Uterus (tissue), 4 donors: ENCODE measurements around the gene NCOA3. TPM values are rescaled to one million over a fixed set of nuclear protein-coding genes. Genes with fewer than 3 reads are reported as not detected.

Experiments used
- DNase-seq, 2 donors: peaks; one replicate each; pipeline ENCODE4 v3.0.0-alpha.2; 2019 to 2020
- H3K27ac ChIP-seq, 2 donors: fragments of 200-600 bp; sonication (generic); 1 replicate in 1 of 2; 2 replicates in 1 of 2; pipeline ENCODE4 v1.5.1; 2016 to 2018
- H3K27me3 ChIP-seq, 2 donors: fragments of 200-600 bp; sonication (generic); one replicate each; pipeline ENCODE4 v1.5.1; 2018 to 2019; ENCODE audit warnings: control low read depth in 1 of 2
- H3K36me3 ChIP-seq, 2 donors: fragments of 200-600 bp; sonication (generic); one replicate each; pipeline ENCODE4 v1.5.1; 2019; ENCODE audit warnings: control low read depth in 1 of 2
- H3K4me1 ChIP-seq, 2 donors: fragments of 200-600 bp; sonication (generic); one replicate each; pipeline ENCODE4 v1.5.1; 2018 to 2019; ENCODE audit warnings: control low read depth in 1 of 2
- H3K4me3 ChIP-seq, 2 donors: fragments of 200-600 bp; sonication (generic); 1 replicate in 1 of 2; 2 replicates in 1 of 2; pipeline ENCODE4 v1.5.1; 2018 to 2019; ENCODE audit warnings: mild to moderate bottlenecking in 1 of 2
- H3K9me3 ChIP-seq, 2 donors: fragments of 200-600 bp; sonication (generic); one replicate each; pipeline ENCODE4 v1.5.1; 2019; ENCODE audit warnings: control low read depth in 1 of 2
- POLR2A ChIP-seq, 2 donors: fragments of 450-650 bp; IDR thresholded peaks; one replicate each; pipeline ENCODE4 v1.6.1; 2016; ENCODE audit warnings: antibody characterized with exemption in 2 of 2, mild to moderate bottlenecking in 1 of 2, moderate library complexity in 1 of 2
- intact Hi-C: fragments of 100-400 bp; cut with DNase I; formaldehyde crosslinking; loops from one replicate; pipeline ENCODE4 v1.15.1; 2023; ENCODE audit warnings: low total_unique reads
- total RNA-seq, 4 donors: library from RNA; depleted of rRNA in 3 of 4; stranded (reverse); fragments of >200 nt in 3 of 4; gene quantifications; one replicate each; pipeline versions ENCODE4 v1.1.0 to v1.2.4, GENCODE V29; 2014 to 2023
- TF ChIP-seq, protein P1 (sequence below), 4 experiments: fragments of 200-600 bp in 2 of 4; fragments of 450-650 bp in 2 of 4; sonication (generic) in 2 of 4; IDR thresholded peaks; one replicate each; pipeline ENCODE4 v1.5.1; 2016 to 2019; ENCODE audit warnings: antibody characterized with exemption in 4 of 4, mild to moderate bottlenecking in 2 of 4, moderate library complexity in 1 of 4
- donor health status: DM: yes; HTN: yes; CAD: no.

NCOA3 gene
- total RNA-seq, 4 donors from 2014 or later = 27.9 to 59.2 (median 44.2) TPM

DNA sequence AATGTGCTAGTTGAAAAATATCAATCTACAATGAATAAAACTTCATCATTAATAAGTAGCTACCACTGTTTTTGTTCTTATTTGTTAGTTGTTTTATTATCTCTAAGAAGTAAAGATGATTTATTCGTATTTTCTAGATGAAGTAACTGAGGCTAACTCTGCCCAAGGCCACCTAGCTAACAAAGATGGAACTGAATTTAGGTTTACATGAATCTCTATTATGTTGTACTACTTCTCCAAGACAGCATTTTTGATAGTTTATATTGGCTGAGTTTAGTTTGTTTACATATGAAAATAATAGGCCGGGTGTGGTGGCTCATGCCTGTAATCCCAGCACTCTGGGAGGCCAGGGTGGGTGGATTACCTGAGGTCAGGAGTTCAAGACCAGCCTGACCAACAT is 121.5 kb downstream of the NCOA3 start:
- no peak for TF ChIP-seq POLR2A (IDR thresholded peaks at IDR 0.05)
- TF ChIP-seq, protein P1, sequence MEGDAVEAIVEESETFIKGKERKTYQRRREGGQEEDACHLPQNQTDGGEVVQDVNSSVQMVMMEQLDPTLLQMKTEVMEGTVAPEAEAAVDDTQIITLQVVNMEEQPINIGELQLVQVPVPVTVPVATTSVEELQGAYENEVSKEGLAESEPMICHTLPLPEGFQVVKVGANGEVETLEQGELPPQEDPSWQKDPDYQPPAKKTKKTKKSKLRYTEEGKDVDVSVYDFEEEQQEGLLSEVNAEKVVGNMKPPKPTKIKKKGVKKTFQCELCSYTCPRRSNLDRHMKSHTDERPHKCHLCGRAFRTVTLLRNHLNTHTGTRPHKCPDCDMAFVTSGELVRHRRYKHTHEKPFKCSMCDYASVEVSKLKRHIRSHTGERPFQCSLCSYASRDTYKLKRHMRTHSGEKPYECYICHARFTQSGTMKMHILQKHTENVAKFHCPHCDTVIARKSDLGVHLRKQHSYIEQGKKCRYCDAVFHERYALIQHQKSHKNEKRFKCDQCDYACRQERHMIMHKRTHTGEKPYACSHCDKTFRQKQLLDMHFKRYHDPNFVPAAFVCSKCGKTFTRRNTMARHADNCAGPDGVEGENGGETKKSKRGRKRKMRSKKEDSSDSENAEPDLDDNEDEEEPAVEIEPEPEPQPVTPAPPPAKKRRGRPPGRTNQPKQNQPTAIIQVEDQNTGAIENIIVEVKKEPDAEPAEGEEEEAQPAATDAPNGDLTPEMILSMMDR (IDR thresholded peaks at IDR 0.05) = no peak

DNA sequence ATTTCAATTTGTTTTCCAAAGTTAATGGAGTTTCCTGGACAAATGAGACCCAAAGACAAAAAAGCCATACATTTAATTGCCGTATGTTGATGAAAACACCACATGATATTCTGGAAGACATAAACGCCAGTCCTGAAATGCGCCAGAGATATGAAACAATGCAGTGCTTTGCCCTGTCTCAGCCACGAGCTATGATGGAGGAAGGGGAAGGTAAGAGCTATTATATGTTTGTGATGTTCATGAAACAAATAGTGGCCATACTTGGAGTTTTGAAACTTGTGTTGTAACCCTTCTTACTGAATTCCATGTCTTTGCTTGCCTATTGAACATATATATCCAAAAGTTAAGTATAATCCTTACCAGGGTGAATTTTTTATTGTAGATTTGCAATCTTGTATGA is 125.9 kb downstream of the NCOA3 start:
- Histone ChIP-seq H3K9me3 (no peaks in the 10 kb centered on the region), H3K4me1 (no peaks in the 10 kb centered on the region), H3K27me3 (no peaks in the 10 kb centered on the region), H3K27ac (no peak overlapping the region), H3K4me3 (no peak overlapping the region), H3K36me3 (no peaks in the 10 kb centered on the region)
- DNase-seq = no peak
- no peak for TF ChIP-seq POLR2A (IDR thresholded peaks at IDR 0.05)
- TF ChIP-seq, protein P1 (IDR thresholded peaks at IDR 0.05) = no peak
- intact Hi-C loops = loop anchor here (10.0 kb wide), 1 partner anchor 433 kb away; no protein-coding TSS in a partner anchor

More for the DNA sequence above, 121.5 kb downstream of the NCOA3 start:
- no peak overlapping the region for H3K4me3 ChIP-seq
- H3K36me3 ChIP-seq = no peaks in the 10 kb centered on the region
- intact Hi-C loops = loop anchor here (10.0 kb wide), 1 partner anchor 428 kb away; no protein-coding TSS in a partner anchor
- H3K9me3 ChIP-seq = no peaks in the 10 kb centered on the region
- H3K27ac ChIP-seq = no peak overlapping the region
- no peaks in the 10 kb centered on the region for H3K27me3 ChIP-seq
- no peak for DNase-seq
- no peaks in the 10 kb centered on the region for H3K4me1 ChIP-seq

DNA sequence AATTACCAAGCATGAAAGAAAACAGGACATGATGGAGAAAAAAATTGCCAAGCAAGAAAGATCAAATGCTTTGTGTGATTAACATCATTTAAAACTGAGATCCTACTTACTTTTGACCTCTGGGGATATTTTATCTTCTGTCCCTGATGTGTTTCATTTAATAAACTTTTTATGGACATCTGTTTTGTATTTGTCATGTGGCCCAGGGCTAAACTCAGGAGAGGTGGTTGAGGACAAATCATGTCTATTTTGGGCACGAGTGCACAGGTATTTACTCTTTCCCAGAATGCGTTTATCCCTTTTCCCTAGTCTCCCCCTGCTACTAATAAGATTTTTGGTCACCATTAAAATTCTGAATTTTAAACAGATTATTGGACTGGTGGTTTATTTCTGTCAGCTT is 128.2 kb downstream of the NCOA3 start:
- TF ChIP-seq, protein P1 (IDR thresholded peaks at IDR 0.05) = no peak
- TF ChIP-seq POLR2A (IDR thresholded peaks at IDR 0.05) = no peak
- intact Hi-C loops = loop anchor here (10.0 kb wide), 1 partner anchor 435 kb away; no protein-coding TSS in a partner anchor
- H3K4me1 ChIP-seq = no peaks in the 10 kb centered on the region
- no peaks in the 10 kb centered on the region for H3K36me3 ChIP-seq
- H3K27me3 ChIP-seq = no peaks in the 10 kb centered on the region
- H3K4me3 ChIP-seq = no peak overlapping the region
- H3K9me3 ChIP-seq = no peaks in the 10 kb centered on the region
- no peak overlapping the region for H3K27ac ChIP-seq
- no peak for DNase-seq

DNA sequence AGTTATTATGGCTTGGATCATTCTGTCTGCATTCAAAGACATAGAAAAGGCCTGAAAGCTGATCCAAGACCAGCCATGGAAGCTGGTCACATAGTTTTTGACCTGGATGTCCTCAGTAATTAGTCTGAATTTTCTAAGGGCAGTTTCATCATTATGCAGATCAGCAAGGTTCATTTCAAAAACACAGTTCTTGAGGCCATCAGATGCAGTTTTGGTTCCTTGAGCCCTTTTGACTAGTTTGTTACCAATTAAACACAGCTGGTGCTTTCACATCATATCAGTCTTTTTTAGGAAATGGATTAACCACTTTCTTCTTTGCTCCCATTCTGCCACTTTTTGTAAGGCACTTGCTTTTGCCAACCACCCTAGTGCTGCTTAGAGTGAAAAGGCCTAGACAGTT is 129.4 kb downstream of the NCOA3 start:
- intact Hi-C loops = no loop called here
- no peak for DNase-seq
- TF ChIP-seq, protein P1 (IDR thresholded peaks at IDR 0.05) = no peak
- no peak for TF ChIP-seq POLR2A (IDR thresholded peaks at IDR 0.05)
- Histone ChIP-seq H3K4me1 (no peaks in the 10 kb centered on the region), H3K27me3 (no peaks in the 10 kb centered on the region), H3K4me3 (no peak overlapping the region), H3K27ac (no peak overlapping the region), H3K36me3 (no peaks in the 10 kb centered on the region), H3K9me3 (no peaks in the 10 kb centered on the region)

DNA sequence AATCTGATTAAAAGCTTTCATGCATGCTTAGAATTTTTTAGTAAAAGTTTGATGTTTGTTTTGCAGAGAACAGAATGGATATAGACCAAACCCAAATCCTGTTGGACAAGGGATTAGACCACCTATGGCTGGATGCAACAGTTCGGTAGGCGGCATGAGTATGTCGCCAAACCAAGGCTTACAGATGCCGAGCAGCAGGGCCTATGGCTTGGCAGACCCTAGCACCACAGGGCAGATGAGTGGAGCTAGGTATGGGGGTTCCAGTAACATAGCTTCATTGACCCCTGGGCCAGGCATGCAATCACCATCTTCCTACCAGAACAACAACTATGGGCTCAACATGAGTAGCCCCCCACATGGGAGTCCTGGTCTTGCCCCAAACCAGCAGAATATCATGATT is 133.6 kb downstream of the NCOA3 start:
- DNase-seq = no peak
- Histone ChIP-seq H3K4me3 (no peak overlapping the region), H3K27me3 (no peaks in the 10 kb centered on the region), H3K36me3 (no peaks in the 10 kb centered on the region), H3K27ac (no peak overlapping the region), H3K4me1 (no peaks in the 10 kb centered on the region), H3K9me3 (no peaks in the 10 kb centered on the region)
- intact Hi-C loops = no loop called here
- TF ChIP-seq POLR2A (IDR thresholded peaks at IDR 0.05) = no peak
- TF ChIP-seq, protein P1 (IDR thresholded peaks at IDR 0.05) = no peak
